EH (cell line): ENCODE measurements around the gene KCNK5.

ENCODE experiments used
- DNase-seq: peaks from one replicate; pipeline ENCODE4 v3.0.0-alpha.2; 2015; ENCODE audit warnings: low read depth

Gene KCNK5

GRCh38 chr6:39171489-39172376 lies 57.5 kb downstream of the KCNK5 start:
- no peak for DNase-seq

- DNase-seq, result no peak
These were observed 58.4 kb downstream of the KCNK5 start for GRCh38 chr6:39170860-39171259.

- DNase-seq, result no peak
These were observed 58.9 kb downstream of the KCNK5 start for GRCh38 chr6:39170389-39170788.

GRCh38 chr6:39169448-39170344 lies 59.6 kb downstream of the KCNK5 start:
- no peak for DNase-seq

- no peak for DNase-seq
These were observed 61.2 kb downstream of the KCNK5 start for GRCh38 chr6:39167866-39168625.

GRCh38 chr6:39167321-39167720 lies 62.0 kb downstream of the KCNK5 start:
- no peak for DNase-seq

GRCh38 chr6:39166912-39167290 lies 62.4 kb downstream of the KCNK5 start:
- no peak for DNase-seq

- peak; percentile 56 for DNase-seq
These were observed 62.9 kb downstream of the KCNK5 start for GRCh38 chr6:39166189-39166911.

GRCh38 chr6:39157511-39157910 lies 71.8 kb downstream of the KCNK5 start:
- DNase-seq, result no peak

GRCh38 chr6:39156801-39157200 lies 72.5 kb downstream of the KCNK5 start:
- no peak for DNase-seq

GRCh38 chr6:39154705-39155104 lies 74.6 kb downstream of the KCNK5 start:
- DNase-seq, result no peak

- DNase-seq, result no peak
These were observed 75.4 kb downstream of the KCNK5 start for GRCh38 chr6:39153766-39154397.

GRCh38 chr6:39152262-39152661 lies 77.0 kb downstream of the KCNK5 start:
- DNase-seq, result no peak

GRCh38 chr6:39151211-39151610 lies 78.1 kb downstream of the KCNK5 start:
- DNase-seq, result no peak

- DNase-seq, result no peak
These were observed 84.6 kb downstream of the KCNK5 start for GRCh38 chr6:39144481-39145173.

GRCh38 chr6:39143238-39143930 lies 85.9 kb downstream of the KCNK5 start:
- DNase-seq, result no peak

- no peak for DNase-seq
These were observed 88.6 kb downstream of the KCNK5 start for GRCh38 chr6:39140556-39141167.
